ENCODE results near the gene CTU1.

- TF ChIP-seq CTCF (IDR thresholded peaks at IDR 0.05) = no peak
- no peak for TF ChIP-seq ZFX (IDR thresholded peaks at IDR 0.05; ENCODE audit: borderline replicate concordance)
These were observed 36.4 kb upstream of the CTU1 start for GRCh38 chr19:51144482-51145045.
